ENCODE measurements around the gene PUS10.
"Not testable (repeated sequence)": the region's sequence is repeated elsewhere in the genome, so short reads cannot be mapped to it uniquely, and the experiment has no call there.

The PUS10 gene

GRCh38 chr2:61055557-61055956 lies 37.5 kb upstream of the PUS10 start:
- H3K36me3 ChIP-seq (ENCODE audit: control insufficient read depth, insufficient read depth, low read length) = no peaks in the 10 kb centered on the region
- no peak overlapping the region for H3K4me3 ChIP-seq (ENCODE audit: low read depth, low read length)
- H3K79me2 ChIP-seq = no peaks in the 10 kb centered on the region
- no peak overlapping the region for H3K9ac ChIP-seq
- H3K27me3 ChIP-seq (ENCODE audit: control insufficient read depth, insufficient read depth, low read length) = no peaks in the 10 kb centered on the region
- no peak overlapping the region for H3K4me2 ChIP-seq (ENCODE audit: low read length)
- no peak overlapping the region for H2AFZ ChIP-seq
- no peaks in the 10 kb centered on the region for H3K4me1 ChIP-seq
- H3K9me3 ChIP-seq (ENCODE audit: control insufficient read depth, low read length) = no peaks in the 10 kb centered on the region
- TF ChIP-seq CTCF (IDR thresholded peaks at IDR 0.05) = no peak
- H3K27ac ChIP-seq = no peak overlapping the region

- H3K4me1 ChIP-seq = no peaks in the 10 kb centered on the region
- H3K36me3 ChIP-seq (ENCODE audit: control insufficient read depth, insufficient read depth, low read length) = no peaks in the 10 kb centered on the region
- no peak overlapping the region for H2AFZ ChIP-seq
- H3K9ac ChIP-seq = no peak overlapping the region
- no peaks in the 10 kb centered on the region for H3K27me3 ChIP-seq (ENCODE audit: control insufficient read depth, insufficient read depth, low read length)
- no peak overlapping the region for H3K27ac ChIP-seq
- no peak overlapping the region for H3K4me3 ChIP-seq (ENCODE audit: low read depth, low read length)
- no peak overlapping the region for H3K4me2 ChIP-seq (ENCODE audit: low read length)
- no peaks in the 10 kb centered on the region for H3K9me3 ChIP-seq (ENCODE audit: control insufficient read depth, low read length)
- H3K79me2 ChIP-seq = no peaks in the 10 kb centered on the region
- TF ChIP-seq CTCF (IDR thresholded peaks at IDR 0.05) = no peak
Observed at GRCh38 chr2:61045999-61046398, 27.9 kb upstream of the PUS10 start.

- Histone ChIP-seq H3K79me2 (no peaks in the 10 kb centered on the region), H3K27ac (no peak overlapping the region), H3K36me3 (ENCODE audit: control insufficient read depth, insufficient read depth, low read length) (no peaks in the 10 kb centered on the region), H2AFZ (no peak overlapping the region), H3K9me3 (ENCODE audit: control insufficient read depth, low read length) (no peaks in the 10 kb centered on the region), H3K27me3 (ENCODE audit: control insufficient read depth, insufficient read depth, low read length) (no peaks in the 10 kb centered on the region), H3K9ac (no peak overlapping the region), H3K4me3 (ENCODE audit: low read depth, low read length) (no peak overlapping the region), H3K4me1 (no peaks in the 10 kb centered on the region), H3K4me2 (ENCODE audit: low read length) (no peak overlapping the region)
- TF ChIP-seq CTCF (IDR thresholded peaks at IDR 0.05) = no peak
Observed at GRCh38 chr2:61045226-61045625, 27.2 kb upstream of the PUS10 start.

- H3K9me3 ChIP-seq (ENCODE audit: control insufficient read depth, low read length) = no peaks in the 10 kb centered on the region
- no peak overlapping the region for H3K4me2 ChIP-seq (ENCODE audit: low read length)
- no peaks in the 10 kb centered on the region for H3K27me3 ChIP-seq (ENCODE audit: control insufficient read depth, insufficient read depth, low read length)
- H3K27ac ChIP-seq = no peak overlapping the region
- H3K4me3 ChIP-seq (ENCODE audit: low read depth, low read length) = no peak overlapping the region
- no peaks in the 10 kb centered on the region for H3K36me3 ChIP-seq (ENCODE audit: control insufficient read depth, insufficient read depth, low read length)
- H2AFZ ChIP-seq = no peak overlapping the region
- H3K4me1 ChIP-seq = no peaks in the 10 kb centered on the region
- no peaks in the 10 kb centered on the region for H3K79me2 ChIP-seq
- no peak for TF ChIP-seq CTCF (IDR thresholded peaks at IDR 0.05)
- H3K9ac ChIP-seq = no peak overlapping the region
Observed at GRCh38 chr2:61044636-61045035, 26.6 kb upstream of the PUS10 start.

- no peak overlapping the region for H3K27ac ChIP-seq
- no peak for TF ChIP-seq CTCF (IDR thresholded peaks at IDR 0.05)
- no peaks in the 10 kb centered on the region for H3K79me2 ChIP-seq
- H3K4me1 ChIP-seq = no peaks in the 10 kb centered on the region
- no peaks in the 10 kb centered on the region for H3K36me3 ChIP-seq (ENCODE audit: control insufficient read depth, insufficient read depth, low read length)
- H3K4me3 ChIP-seq (ENCODE audit: low read depth, low read length) = no peak overlapping the region
- no peaks in the 10 kb centered on the region for H3K27me3 ChIP-seq (ENCODE audit: control insufficient read depth, insufficient read depth, low read length)
- H2AFZ ChIP-seq = no peak overlapping the region
- H3K4me2 ChIP-seq (ENCODE audit: low read length) = no peak overlapping the region
- no peak overlapping the region for H3K9ac ChIP-seq
- H3K9me3 ChIP-seq (ENCODE audit: control insufficient read depth, low read length) = no peaks in the 10 kb centered on the region
Observed at GRCh38 chr2:61042807-61043206, 24.8 kb upstream of the PUS10 start.

- H3K4me1 ChIP-seq; H3K4me3 ChIP-seq (ENCODE audit: low read depth, low read length); H3K27me3 ChIP-seq (ENCODE audit: control insufficient read depth, insufficient read depth, low read length); H3K9ac ChIP-seq; H3K4me2 ChIP-seq (ENCODE audit: low read length); H2AFZ ChIP-seq; H3K9me3 ChIP-seq (ENCODE audit: control insufficient read depth, low read length); H3K27ac ChIP-seq; H3K79me2 ChIP-seq; H3K36me3 ChIP-seq (ENCODE audit: control insufficient read depth, insufficient read depth, low read length): not testable (repeated sequence)
Observed at GRCh38 chr2:61036643-61037042, 18.6 kb upstream of the PUS10 start.

- H3K9me3 ChIP-seq (ENCODE audit: control insufficient read depth, low read length); H3K4me2 ChIP-seq (ENCODE audit: low read length); H3K36me3 ChIP-seq (ENCODE audit: control insufficient read depth, insufficient read depth, low read length); H3K4me3 ChIP-seq (ENCODE audit: low read depth, low read length); H3K79me2 ChIP-seq; H2AFZ ChIP-seq; H3K9ac ChIP-seq; H3K27ac ChIP-seq; H3K4me1 ChIP-seq; H3K27me3 ChIP-seq (ENCODE audit: control insufficient read depth, insufficient read depth, low read length): not testable (repeated sequence)
Observed at GRCh38 chr2:61034592-61034991, 16.5 kb upstream of the PUS10 start.

Measured in parathyroid adenoma (tissue), 2 donors.